SU-DHL-6 (cell line): ENCODE measurements around the gene SCFD2.

Experiments
- H2AFZ ChIP-seq: fragments of 200-600 bp; sonication (generic); 2 replicates; pipeline ENCODE4 v1.6.1; 2014; ENCODE audit warnings: low read depth, mild to moderate bottlenecking, moderate library complexity, mixed read lengths, antibody characterized with exemption, low read length; ENCODE audit not compliant: severe bottlenecking
- H3F3A ChIP-seq: fragments of 200-600 bp; shearing (Covaris generic); 2 replicates; pipeline ENCODE4 v1.6.0; 2016; ENCODE audit warnings: antibody characterized with exemption, mild to moderate bottlenecking; ENCODE audit not compliant: insufficient read depth
- H3K27ac ChIP-seq: fragments of 200-600 bp; sonication (generic); 2 replicates; pipeline ENCODE4 v1.5.1; 2016; ENCODE audit warnings: low read depth, mild to moderate bottlenecking, low read length, moderate library complexity, mixed read lengths
- H3K27me3 ChIP-seq: fragments of 200-600 bp; sonication (generic), shearing (Covaris generic); 2 replicates; pipeline ENCODE4 v1.6.0; 2014; ENCODE audit warnings: mild to moderate bottlenecking, low read length
- H3K36me3 ChIP-seq: fragments of 200-600 bp; sonication (generic); 2 replicates; pipeline ENCODE4 v1.6.1; 2014; ENCODE audit warnings: mild to moderate bottlenecking, low read length, mixed read lengths
- H3K4me2 ChIP-seq: fragments of 300-600, 200-600 bp; shearing (Covaris generic), sonication (generic); 2 replicates; pipeline ENCODE4 v1.6.0; 2014; ENCODE audit warnings: low read length, low read depth, mild to moderate bottlenecking; ENCODE audit not compliant: poor library complexity, severe bottlenecking
- H3K4me3 ChIP-seq: fragments of 200-600 bp; sonication (generic); 2 replicates; pipeline ENCODE4 v1.5.1; 2014; ENCODE audit warnings: antibody characterized with exemption, low read length, mild to moderate bottlenecking, mixed read lengths; ENCODE audit not compliant: insufficient read depth, poor library complexity, severe bottlenecking
- H3K79me2 ChIP-seq: fragments of 200-600 bp; sonication (generic); 2 replicates; pipeline ENCODE4 v1.6.1; 2014; ENCODE audit warnings: mild to moderate bottlenecking, low read length, moderate library complexity; ENCODE audit not compliant: insufficient read depth
- H3K9ac ChIP-seq: fragments of 200-600 bp; sonication (generic); 2 replicates; pipeline ENCODE4 v1.7.0; 2014; ENCODE audit warnings: mild to moderate bottlenecking, low read length
- H3K9me2 ChIP-seq: fragments of 200-600 bp; sonication (generic); replicated peaks from 2 replicates; pipeline ENCODE4 v1.6.1; 2014; ENCODE audit warnings: low read length; ENCODE audit not compliant: insufficient read depth
- H3K9me3 ChIP-seq: fragments of 200-600 bp; sonication (generic); 2 replicates; pipeline ENCODE4 v1.6.1; 2014; ENCODE audit warnings: low read length, mixed read lengths; ENCODE audit not compliant: insufficient read depth
- H4K20me1 ChIP-seq: fragments of 200-600 bp; sonication (generic); 2 replicates; pipeline ENCODE4 v1.6.1; 2014; ENCODE audit warnings: low read depth, mild to moderate bottlenecking, antibody characterized with exemption, low read length, moderate library complexity, mixed read lengths
- EZH2phosphoT487 ChIP-seq: fragments of 200-600 bp; sonication (generic), shearing (Covaris generic); conservative IDR thresholded peaks from 2 replicates; pipeline ENCODE4 v1.6.1; 2018; ENCODE audit warnings: mild to moderate bottlenecking, antibody characterized with exemption, low read length, moderate library complexity, mixed read lengths
- TF ChIP-seq, protein P1 (sequence below): fragments of 200-600 bp; sonication (generic); IDR thresholded peaks from one replicate; pipeline ENCODE4 v1.5.1; 2017; ENCODE audit warnings: antibody characterized with exemption, mild to moderate bottlenecking, low read length, moderate library complexity; ENCODE audit not compliant: insufficient read depth, poor library complexity, severe bottlenecking

SCFD2 gene

DNA sequence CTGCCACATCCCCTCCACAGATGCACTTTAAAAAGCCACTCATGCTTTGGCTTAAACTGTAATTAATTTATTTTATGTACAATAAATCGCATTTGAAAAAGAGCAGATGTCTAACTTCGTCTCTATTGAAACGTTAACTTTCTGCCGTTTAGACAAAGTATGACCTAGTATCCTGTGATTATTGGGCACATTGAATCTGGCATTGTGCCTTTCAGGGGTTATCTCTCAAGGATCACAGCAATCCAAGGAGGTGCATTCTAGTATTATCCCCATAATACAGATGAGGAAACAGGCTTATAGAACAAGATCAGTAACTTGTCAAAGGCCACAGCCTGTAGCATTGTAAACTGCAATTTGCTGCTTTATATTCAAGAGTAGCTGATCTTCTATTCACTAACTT, 499.1 kb downstream of the SCFD2 start:
- Histone ChIP-seq H3K9ac (no peak overlapping the region), H3K9me2 (no peaks in the 10 kb centered on the region), H3K79me2 (no peaks in the 10 kb centered on the region), H3K36me3 (no peaks in the 10 kb centered on the region), H4K20me1 (no peaks in the 10 kb centered on the region), H3F3A (no peaks in the 10 kb centered on the region), H3K4me2 (no peak overlapping the region), H3K4me3 (no peak overlapping the region), H3K9me3 (no peaks in the 10 kb centered on the region), H3K27ac (no peak overlapping the region), H2AFZ (no peak overlapping the region), H3K27me3 (no peaks in the 10 kb centered on the region)
- no peak for TF ChIP-seq EZH2phosphoT487

DNA sequence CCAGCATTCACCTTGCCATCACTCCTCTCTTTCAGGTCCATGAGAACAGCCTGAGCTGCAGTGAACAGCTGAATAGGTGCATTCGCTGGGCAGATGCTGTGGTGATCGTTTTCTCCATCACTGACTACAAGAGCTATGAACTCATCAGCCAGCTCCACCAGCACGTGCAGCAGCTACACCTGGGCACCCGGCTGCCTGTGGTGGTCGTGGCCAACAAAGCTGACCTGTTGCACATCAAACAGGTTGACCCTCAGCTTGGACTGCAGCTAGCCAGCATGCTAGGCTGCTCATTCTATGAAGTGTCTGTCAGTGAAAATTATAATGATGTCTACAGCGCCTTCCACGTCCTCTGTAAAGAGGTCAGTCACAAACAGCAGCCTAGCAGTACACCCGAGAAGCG, 500.6 kb downstream of the SCFD2 start:
- Histone ChIP-seq H3K9me2 (no peaks in the 10 kb centered on the region), H4K20me1 (no peaks in the 10 kb centered on the region), H2AFZ (no peak overlapping the region), H3K4me3 (no peak overlapping the region), H3F3A (no peaks in the 10 kb centered on the region), H3K36me3 (no peaks in the 10 kb centered on the region), H3K9me3 (no peaks in the 10 kb centered on the region), H3K4me2 (no peak overlapping the region), H3K9ac (no peak overlapping the region), H3K27me3 (no peaks in the 10 kb centered on the region), H3K79me2 (no peaks in the 10 kb centered on the region), H3K27ac (no peak overlapping the region)
- TF ChIP-seq, protein P1, sequence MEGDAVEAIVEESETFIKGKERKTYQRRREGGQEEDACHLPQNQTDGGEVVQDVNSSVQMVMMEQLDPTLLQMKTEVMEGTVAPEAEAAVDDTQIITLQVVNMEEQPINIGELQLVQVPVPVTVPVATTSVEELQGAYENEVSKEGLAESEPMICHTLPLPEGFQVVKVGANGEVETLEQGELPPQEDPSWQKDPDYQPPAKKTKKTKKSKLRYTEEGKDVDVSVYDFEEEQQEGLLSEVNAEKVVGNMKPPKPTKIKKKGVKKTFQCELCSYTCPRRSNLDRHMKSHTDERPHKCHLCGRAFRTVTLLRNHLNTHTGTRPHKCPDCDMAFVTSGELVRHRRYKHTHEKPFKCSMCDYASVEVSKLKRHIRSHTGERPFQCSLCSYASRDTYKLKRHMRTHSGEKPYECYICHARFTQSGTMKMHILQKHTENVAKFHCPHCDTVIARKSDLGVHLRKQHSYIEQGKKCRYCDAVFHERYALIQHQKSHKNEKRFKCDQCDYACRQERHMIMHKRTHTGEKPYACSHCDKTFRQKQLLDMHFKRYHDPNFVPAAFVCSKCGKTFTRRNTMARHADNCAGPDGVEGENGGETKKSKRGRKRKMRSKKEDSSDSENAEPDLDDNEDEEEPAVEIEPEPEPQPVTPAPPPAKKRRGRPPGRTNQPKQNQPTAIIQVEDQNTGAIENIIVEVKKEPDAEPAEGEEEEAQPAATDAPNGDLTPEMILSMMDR: no peak
- TF ChIP-seq EZH2phosphoT487: no peak

DNA sequence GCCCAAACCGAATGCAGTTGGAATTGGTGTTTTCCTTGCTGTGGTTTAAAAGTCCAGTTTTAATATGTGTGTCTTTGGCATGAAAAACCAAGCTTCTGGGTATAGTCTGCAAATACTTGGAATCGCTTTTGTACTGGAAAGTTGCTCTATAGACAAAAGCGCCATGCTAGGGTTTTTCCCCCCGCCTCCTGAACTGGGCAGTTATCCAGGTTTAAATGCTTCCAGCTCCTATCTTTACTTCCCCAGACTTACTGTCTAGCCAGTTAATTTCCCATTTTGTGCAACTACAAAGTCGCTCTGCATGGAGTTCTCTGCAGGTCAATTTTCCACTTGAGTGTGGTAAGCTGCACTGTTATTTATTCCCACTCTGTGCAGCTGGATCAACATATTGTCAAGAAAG, 501.1 kb downstream of the SCFD2 start:
- no peaks in the 10 kb centered on the region for H3K79me2 ChIP-seq
- H3K9me3 ChIP-seq: no peaks in the 10 kb centered on the region
- TF ChIP-seq, protein P1: no peak
- no peak for TF ChIP-seq EZH2phosphoT487
- H3K27ac ChIP-seq: no peak overlapping the region
- no peak overlapping the region for H3K4me3 ChIP-seq
- no peaks in the 10 kb centered on the region for H3F3A ChIP-seq
- no peak overlapping the region for H2AFZ ChIP-seq
- H3K4me2 ChIP-seq: no peak overlapping the region
- no peaks in the 10 kb centered on the region for H3K9me2 ChIP-seq
- H3K9ac ChIP-seq: no peak overlapping the region
- H3K27me3 ChIP-seq: no peaks in the 10 kb centered on the region
- H3K36me3 ChIP-seq: no peaks in the 10 kb centered on the region
- no peaks in the 10 kb centered on the region for H4K20me1 ChIP-seq

DNA sequence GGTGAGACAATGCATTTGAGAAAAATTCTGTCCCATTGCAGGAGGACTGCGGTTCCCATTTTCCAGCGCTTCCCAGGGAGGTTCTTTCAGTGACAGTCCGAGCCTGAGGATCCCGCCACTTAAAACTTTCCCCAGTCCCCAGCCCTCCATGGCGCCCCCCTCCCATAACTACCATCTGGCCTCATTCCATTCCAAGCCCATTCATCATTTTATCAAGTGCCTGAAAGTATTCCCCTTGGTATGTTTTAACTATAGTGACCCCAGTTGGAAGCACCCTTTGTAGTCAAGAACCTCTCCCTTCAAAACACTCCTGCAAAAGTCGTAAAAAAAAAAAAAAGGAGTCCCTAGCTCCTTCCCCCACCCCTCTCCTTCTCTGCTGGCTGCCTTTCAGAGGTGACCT, 502.5 kb downstream of the SCFD2 start:
- TF ChIP-seq EZH2phosphoT487: no peak
- Histone ChIP-seq H3K36me3 (no peaks in the 10 kb centered on the region), H3F3A (no peaks in the 10 kb centered on the region), H3K9me2 (no peaks in the 10 kb centered on the region), H4K20me1 (no peaks in the 10 kb centered on the region), H3K79me2 (no peaks in the 10 kb centered on the region), H3K9ac (no peak overlapping the region), H2AFZ (no peak overlapping the region), H3K4me2 (no peak overlapping the region), H3K27ac (no peak overlapping the region), H3K9me3 (no peaks in the 10 kb centered on the region), H3K27me3 (no peaks in the 10 kb centered on the region), H3K4me3 (no peak overlapping the region)
